ENCODE results near the gene RELL1. TPM values are rescaled to one million over a fixed set of nuclear protein-coding genes. Genes with fewer than 3 reads are reported as not detected.

Gene RELL1
- 122 and 178 TPM in 2 replicates for total RNA-seq

- no peaks in the 10 kb centered on the region for H3K36me3 ChIP-seq (ENCODE audit: control insufficient read depth, insufficient read depth, low read length)
- FAIRE-seq: no peak
- DNase-seq (ENCODE audit: low read depth): peak; percentile 98
- H3K4me3 ChIP-seq (ENCODE audit: low read depth, low read length): peak within 1 kb of the TSS; percentile 97
- H3K27me3 ChIP-seq (ENCODE audit: control insufficient read depth, insufficient read depth, low read length): no peaks in the 10 kb centered on the region
- no peak for TF ChIP-seq CTCF (IDR thresholded peaks at IDR 0.05; ENCODE audit: insufficient read depth, low read length, severe bottlenecking)
Measured at GRCh38 chr4:37686373-37687193, at the start of gene RELL1. RELL1 (minus strand) TSS chr4:37686376; CDS start chr4:37686287, 89 bp downstream.

- no peak overlapping the region for H3K4me3 ChIP-seq (ENCODE audit: low read depth, low read length)
- no peak for TF ChIP-seq CTCF (IDR thresholded peaks at IDR 0.05; ENCODE audit: insufficient read depth, low read length, severe bottlenecking)
- H3K27me3 ChIP-seq (ENCODE audit: control insufficient read depth, insufficient read depth, low read length): no peaks in the 10 kb centered on the region
- FAIRE-seq (no peak), DNase-seq (ENCODE audit: low read depth) (no peak)
- no peaks in the 10 kb centered on the region for H3K36me3 ChIP-seq (ENCODE audit: control insufficient read depth, insufficient read depth, low read length)
Measured at GRCh38 chr4:37735578-37735977, 49.4 kb upstream of the RELL1 start.

GRCh38 chr4:37734989-37735388, 48.8 kb upstream of the RELL1 start:
- no peak for FAIRE-seq

GRCh38 chr4:37733240-37733867, 47.2 kb upstream of the RELL1 start:
- H3K4me3 ChIP-seq (ENCODE audit: low read depth, low read length): no peak overlapping the region
- no peak for TF ChIP-seq CTCF (IDR thresholded peaks at IDR 0.05; ENCODE audit: insufficient read depth, low read length, severe bottlenecking)
- no peak for FAIRE-seq
- no peaks in the 10 kb centered on the region for H3K36me3 ChIP-seq (ENCODE audit: control insufficient read depth, insufficient read depth, low read length)
- H3K27me3 ChIP-seq (ENCODE audit: control insufficient read depth, insufficient read depth, low read length): no peaks in the 10 kb centered on the region
- no peak for DNase-seq (ENCODE audit: low read depth)

More at GRCh38 chr4:37734989-37735388, 48.8 kb upstream of the RELL1 start:
- Histone ChIP-seq H3K36me3 (ENCODE audit: control insufficient read depth, insufficient read depth, low read length) (no peaks in the 10 kb centered on the region), H3K4me3 (ENCODE audit: low read depth, low read length) (no peak overlapping the region), H3K27me3 (ENCODE audit: control insufficient read depth, insufficient read depth, low read length) (no peaks in the 10 kb centered on the region)
- DNase-seq (ENCODE audit: low read depth): no peak
- TF ChIP-seq CTCF (IDR thresholded peaks at IDR 0.05; ENCODE audit: insufficient read depth, low read length, severe bottlenecking): no peak

- H3K4me3 ChIP-seq (ENCODE audit: low read depth, low read length): no peak overlapping the region
- DNase-seq (ENCODE audit: low read depth): no peak
- no peaks in the 10 kb centered on the region for H3K36me3 ChIP-seq (ENCODE audit: control insufficient read depth, insufficient read depth, low read length)
- no peak for FAIRE-seq
- TF ChIP-seq CTCF (IDR thresholded peaks at IDR 0.05; ENCODE audit: insufficient read depth, low read length, severe bottlenecking): no peak
- H3K27me3 ChIP-seq (ENCODE audit: control insufficient read depth, insufficient read depth, low read length): no peaks in the 10 kb centered on the region
Measured at GRCh38 chr4:37732526-37733186, 46.5 kb upstream of the RELL1 start.
